AG04450 (cell line): ENCODE results near the gene FCGR1A. TPM values are rescaled to one million over a fixed set of nuclear protein-coding genes. Genes with fewer than 3 reads are reported as not detected.
"Not testable (repeated sequence)": the region's sequence is repeated elsewhere in the genome, so short reads cannot be mapped to it uniquely, and the experiment has no call there.

Source experiments
- CTCF ChIA-PET: fragments of 300-600, 350-600 bp; formaldehyde crosslinking; extraction: SDS; loops from one replicate; lab custom pipeline; 2022; ENCODE audit warnings: antibody characterized with exemption, inconsistent platforms; lab: Charles Lee
- POLR2A ChIA-PET: fragments of 350-600 bp; formaldehyde crosslinking; extraction: SDS; loops from one replicate; lab custom pipeline; 2021; ENCODE audit warnings: antibody characterized with exemption, inconsistent platforms; lab: Yijun Ruan, JAX
- DNase-seq: peaks from one replicate; pipeline ENCODE4 v3.0.0-alpha.2; 2011; ENCODE audit warnings: low read depth, low spot score
- H3K27ac ChIP-seq: one replicate; pipeline ENCODE4 v1.5.1; 2012; ENCODE audit warnings: low read depth, low read length, control low read depth
- H3K27me3 ChIP-seq: one replicate; pipeline ENCODE4 v1.6.0; 2012; ENCODE audit warnings: low read length; ENCODE audit not compliant: control insufficient read depth, insufficient read depth
- H3K4me3 ChIP-seq: 2 replicates; pipeline ENCODE4 v1.5.1; 2011; ENCODE audit warnings: mild to moderate bottlenecking, low read depth, low read length, control low read depth
- H3K9me3 ChIP-seq: 2 replicates; pipeline ENCODE4 v1.5.1; 2012; ENCODE audit warnings: low read length; ENCODE audit not compliant: control insufficient read depth, insufficient read depth
- polyA plus RNA-seq: library from polyadenylated mRNA; depleted of rRNA; stranded (reverse); fragments of >200 nt; gene quantifications from 2 replicates; pipeline ENCODE4 v1.2.3, GENCODE V29; 2011
- TF ChIP-seq, protein P1 (sequence below): IDR thresholded peaks from 2 replicates; pipeline ENCODE4 v1.5.1; 2011; ENCODE audit warnings: low read depth, low read length, control low read depth, inconsistent platforms

Gene FCGR1A
- polyA plus RNA-seq, 1 experiment = not detected

DNA sequence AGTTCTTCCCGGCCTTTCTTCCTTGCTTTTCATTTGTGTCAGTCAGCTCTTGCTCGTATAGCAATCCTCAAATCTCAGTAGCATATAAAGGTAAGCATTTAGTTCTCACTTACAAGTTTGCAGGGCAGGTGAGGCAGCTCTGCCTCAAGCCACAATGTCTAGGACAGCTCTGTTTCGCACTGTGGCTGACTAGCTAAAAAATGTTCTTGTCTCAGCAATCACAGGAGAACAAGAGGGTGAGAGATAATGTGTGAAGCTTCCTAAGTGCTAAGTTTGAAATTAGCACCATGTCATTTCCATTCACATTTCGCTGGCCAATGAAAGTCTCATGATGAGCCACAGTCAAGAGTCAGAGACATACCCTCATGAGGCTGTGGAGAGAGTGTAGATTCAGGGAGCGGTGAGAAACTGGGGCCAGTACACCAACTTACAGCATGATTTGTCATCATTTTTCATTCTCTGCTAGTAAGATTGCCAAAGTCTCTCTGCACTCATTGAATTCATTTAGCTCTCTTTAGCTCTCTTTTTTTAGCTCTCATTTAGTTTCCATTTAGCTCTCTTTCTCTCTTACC, 995 bp upstream of the FCGR1A start:
- CTCF ChIA-PET, POLR2A ChIA-PET, H3K4me3 ChIP-seq, H3K27ac ChIP-seq, DNase-seq, H3K27me3 ChIP-seq, H3K9me3 ChIP-seq: not testable (repeated sequence)

DNA sequence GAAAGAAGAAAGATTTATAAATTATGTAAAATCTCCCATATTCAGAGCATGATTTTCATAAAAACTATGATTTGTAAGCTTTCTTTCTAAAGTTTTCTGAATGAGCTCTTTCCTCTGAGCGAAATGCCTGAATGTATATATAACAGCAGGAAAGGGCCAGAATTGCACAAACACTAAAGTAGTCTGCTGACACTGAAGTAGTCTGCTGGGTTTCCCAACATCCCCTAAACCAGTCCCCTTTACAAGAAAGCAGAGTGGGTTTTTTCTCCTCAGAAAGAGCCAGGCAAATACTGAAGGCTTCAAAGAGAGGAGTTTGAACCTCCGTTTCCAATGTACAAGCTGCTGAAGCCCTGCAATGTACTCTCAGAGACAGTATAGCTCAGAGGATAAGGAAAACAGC, 795 bp downstream of the FCGR1A start:
- H3K9me3 ChIP-seq, H3K4me3 ChIP-seq, H3K27me3 ChIP-seq, CTCF ChIA-PET, DNase-seq, H3K27ac ChIP-seq, POLR2A ChIA-PET: not testable (repeated sequence)

DNA sequence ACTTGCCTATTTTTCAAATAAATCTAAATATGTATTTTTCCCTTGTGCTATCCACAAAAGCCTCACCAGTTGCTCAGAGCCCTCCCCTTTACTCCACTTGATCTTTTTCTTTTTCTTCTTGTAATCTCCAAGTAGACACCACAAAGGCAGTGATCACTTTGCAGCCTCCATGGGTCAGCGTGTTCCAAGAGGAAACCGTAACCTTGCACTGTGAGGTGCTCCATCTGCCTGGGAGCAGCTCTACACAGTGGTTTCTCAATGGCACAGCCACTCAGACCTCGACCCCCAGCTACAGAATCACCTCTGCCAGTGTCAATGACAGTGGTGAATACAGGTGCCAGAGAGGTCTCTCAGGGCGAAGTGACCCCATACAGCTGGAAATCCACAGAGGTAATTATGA, 1.4 kb downstream of the FCGR1A start:
- POLR2A ChIA-PET, H3K27me3 ChIP-seq, H3K4me3 ChIP-seq, H3K27ac ChIP-seq, CTCF ChIA-PET, DNase-seq, H3K9me3 ChIP-seq: not testable (repeated sequence)

DNA sequence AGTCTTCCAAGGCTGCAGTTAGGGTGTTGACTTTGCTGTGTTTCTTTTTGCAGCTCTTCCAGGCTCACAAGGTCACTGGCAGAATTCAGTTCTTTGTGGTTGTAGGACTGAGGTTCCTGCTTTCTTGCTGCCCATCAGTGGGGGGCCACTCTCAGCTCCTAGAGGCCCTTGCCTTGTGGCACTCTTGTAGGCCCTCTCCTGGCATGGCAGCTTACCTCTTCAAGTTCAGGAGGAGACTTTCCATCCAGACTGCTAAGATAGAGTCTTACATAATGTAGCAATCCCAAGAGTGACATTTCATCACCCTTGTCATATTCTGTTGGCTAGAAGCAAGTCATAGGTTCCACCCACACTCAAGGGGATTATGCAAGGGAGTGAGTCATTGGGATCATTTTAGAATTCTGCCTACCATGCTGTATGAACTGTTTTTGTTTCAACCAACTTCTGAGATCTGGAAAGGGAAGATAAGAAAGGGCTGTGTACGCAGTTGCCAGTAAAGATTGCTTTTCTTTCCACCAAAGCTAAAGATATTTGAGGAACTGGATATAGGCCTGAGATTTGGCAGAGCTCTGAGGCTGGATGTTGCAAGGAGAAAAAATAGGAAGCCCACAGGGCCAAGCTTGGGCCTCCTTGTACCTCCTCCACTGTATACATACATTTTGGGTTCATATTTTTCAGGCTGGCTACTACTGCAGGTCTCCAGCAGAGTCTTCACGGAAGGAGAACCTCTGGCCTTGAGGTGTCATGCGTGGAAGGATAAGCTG, 5.4 kb downstream of the FCGR1A start:
- H3K4me3 ChIP-seq, CTCF ChIA-PET, DNase-seq, H3K9me3 ChIP-seq, H3K27ac ChIP-seq, POLR2A ChIA-PET, H3K27me3 ChIP-seq: not testable (repeated sequence)

DNA sequence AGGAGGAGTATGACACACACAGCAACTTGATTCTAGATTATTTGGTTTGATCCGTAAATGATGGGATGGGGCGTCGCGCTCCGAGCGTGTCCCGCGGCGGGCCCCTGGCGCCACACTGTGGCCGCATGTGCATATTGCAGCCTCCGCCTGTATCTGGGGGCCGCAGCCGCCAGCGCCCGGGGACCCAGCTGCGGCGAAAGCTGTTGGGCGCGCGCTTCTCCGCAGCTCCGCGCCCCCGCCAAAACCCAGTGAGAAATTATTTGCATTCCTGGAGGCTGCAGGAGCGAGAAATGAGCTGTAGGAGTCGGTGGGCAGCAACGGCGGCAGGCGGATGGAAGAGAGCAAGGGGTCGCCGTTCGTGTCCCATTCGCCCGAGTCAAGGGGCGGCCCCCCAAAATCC, 10.0 kb downstream of the FCGR1A start:
- CTCF ChIA-PET, H3K9me3 ChIP-seq, H3K27ac ChIP-seq, H3K27me3 ChIP-seq, POLR2A ChIA-PET, DNase-seq: not testable (repeated sequence)
- TF ChIP-seq, protein P1, sequence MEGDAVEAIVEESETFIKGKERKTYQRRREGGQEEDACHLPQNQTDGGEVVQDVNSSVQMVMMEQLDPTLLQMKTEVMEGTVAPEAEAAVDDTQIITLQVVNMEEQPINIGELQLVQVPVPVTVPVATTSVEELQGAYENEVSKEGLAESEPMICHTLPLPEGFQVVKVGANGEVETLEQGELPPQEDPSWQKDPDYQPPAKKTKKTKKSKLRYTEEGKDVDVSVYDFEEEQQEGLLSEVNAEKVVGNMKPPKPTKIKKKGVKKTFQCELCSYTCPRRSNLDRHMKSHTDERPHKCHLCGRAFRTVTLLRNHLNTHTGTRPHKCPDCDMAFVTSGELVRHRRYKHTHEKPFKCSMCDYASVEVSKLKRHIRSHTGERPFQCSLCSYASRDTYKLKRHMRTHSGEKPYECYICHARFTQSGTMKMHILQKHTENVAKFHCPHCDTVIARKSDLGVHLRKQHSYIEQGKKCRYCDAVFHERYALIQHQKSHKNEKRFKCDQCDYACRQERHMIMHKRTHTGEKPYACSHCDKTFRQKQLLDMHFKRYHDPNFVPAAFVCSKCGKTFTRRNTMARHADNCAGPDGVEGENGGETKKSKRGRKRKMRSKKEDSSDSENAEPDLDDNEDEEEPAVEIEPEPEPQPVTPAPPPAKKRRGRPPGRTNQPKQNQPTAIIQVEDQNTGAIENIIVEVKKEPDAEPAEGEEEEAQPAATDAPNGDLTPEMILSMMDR = peak; percentile 35; the same call in 1 of the 2 replicates
- H3K4me3 ChIP-seq = peak overlapping the region; percentile 50

DNA sequence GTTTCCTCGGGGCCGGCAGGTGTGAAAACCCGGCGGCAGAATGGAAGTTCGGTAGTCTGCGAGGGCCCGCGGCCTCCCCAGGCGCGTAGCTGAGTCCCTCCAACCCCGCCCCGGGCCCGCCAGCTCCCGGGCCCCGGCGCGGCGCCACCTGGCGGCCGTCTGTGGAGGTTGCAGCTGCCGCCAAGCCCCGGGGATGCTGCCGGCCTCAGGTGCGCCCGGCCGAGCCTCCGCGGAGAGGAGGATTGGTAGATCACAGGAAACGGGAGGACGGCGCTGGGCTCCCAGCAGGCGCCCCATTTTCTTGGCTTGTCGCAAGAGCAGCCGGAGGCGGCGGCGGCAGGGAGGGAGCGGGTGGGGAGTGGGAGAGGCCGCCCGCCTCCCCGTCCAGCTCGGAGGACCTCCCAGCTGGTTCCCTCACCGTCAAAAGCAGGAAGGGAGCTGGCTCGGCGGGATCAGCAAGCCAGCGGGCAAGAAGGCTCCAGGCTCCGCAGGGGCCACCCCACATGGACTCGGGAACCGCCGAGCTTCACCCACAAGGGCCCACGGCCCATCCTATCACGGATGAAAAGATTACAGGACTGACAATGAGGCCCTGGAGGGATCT, 10.5 kb downstream of the FCGR1A start:
- H3K27me3 ChIP-seq, DNase-seq, H3K27ac ChIP-seq, H3K9me3 ChIP-seq, CTCF ChIA-PET, H3K4me3 ChIP-seq, POLR2A ChIA-PET: not testable (repeated sequence)
- TF ChIP-seq, protein P1 = peak; percentile 34

DNA sequence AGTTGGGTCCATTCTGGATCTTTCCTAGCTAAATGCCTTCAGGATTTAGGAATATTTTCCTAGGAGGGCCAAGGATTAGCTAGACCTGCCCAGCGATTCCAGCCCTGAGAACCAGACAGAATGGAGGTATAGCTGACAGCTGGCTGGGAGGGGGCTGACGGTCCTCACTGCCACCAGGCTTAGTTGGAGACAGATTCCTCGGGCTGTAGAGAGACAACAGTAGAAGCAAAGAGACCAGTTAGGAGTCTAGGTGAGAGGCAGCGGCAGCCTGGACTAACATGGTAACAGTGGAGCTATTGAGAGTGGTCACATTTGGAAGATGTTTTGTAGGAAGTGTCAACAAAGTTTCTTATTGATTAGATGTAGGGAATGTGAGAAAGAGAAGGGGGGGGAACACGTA, 11.4 kb downstream of the FCGR1A start:
- CTCF ChIA-PET, H3K4me3 ChIP-seq, H3K9me3 ChIP-seq, H3K27me3 ChIP-seq, H3K27ac ChIP-seq, DNase-seq, POLR2A ChIA-PET: not testable (repeated sequence)

DNA sequence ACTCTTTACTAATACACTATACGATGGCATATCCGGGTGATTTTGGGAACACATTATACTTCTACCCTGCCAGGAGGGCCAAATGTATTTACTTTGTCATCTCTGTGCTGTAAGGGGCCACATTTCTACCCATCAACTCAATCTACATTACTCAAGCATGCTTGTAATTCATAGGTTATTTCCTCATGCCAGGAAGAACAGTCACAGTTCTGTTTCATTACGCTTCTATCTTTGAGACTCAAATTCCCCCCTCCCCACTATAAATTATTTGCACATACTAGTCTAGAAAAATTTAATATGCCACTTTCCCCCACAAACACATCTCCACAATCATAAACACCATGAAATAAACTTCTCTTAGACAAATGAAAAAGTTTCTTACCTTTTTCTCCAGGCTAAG, 19.1 kb downstream of the FCGR1A start:
- CTCF ChIA-PET, DNase-seq, H3K4me3 ChIP-seq, H3K27ac ChIP-seq, H3K9me3 ChIP-seq, H3K27me3 ChIP-seq, POLR2A ChIA-PET: not testable (repeated sequence)

DNA sequence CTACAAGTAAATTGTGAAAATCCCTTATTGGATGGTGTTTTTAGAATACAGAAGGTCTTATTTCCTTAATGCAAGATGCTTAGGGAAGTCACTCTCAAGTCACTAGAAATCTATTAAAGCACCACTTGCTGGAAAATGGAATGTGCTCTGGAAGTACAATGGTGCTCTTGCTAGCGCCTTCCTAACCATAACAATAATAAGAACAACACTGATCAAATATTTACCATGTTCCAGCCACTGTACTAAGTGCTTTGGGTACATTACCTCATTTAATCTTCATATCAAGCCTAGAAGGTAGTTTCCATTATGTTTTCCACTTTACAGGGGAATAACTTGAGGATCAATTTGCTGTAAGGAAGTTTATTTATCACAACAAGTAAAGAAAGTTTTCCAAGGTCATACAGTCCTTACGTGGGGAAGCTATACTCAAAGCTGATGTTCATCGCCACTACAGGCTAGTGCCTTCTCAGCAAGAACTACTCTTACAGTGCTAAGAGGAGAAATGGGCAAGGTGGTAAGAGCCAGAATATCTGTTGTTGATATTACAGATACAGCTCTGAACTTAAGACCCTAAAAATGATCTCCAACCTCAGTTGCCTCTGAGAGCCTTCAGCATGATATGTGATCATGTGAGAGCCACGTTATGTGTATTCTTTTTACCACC, 22.1 kb downstream of the FCGR1A start:
- DNase-seq, POLR2A ChIA-PET, H3K9me3 ChIP-seq, CTCF ChIA-PET, H3K27ac ChIP-seq, H3K27me3 ChIP-seq, H3K4me3 ChIP-seq: not testable (repeated sequence)
